ENCODE results near the gene MAP3K13.

- TF ChIP-seq REST (IDR thresholded peaks at IDR 0.05; ENCODE audit: insufficient read depth in 1 of 2, low read depth in 2 of 2, low read length in 2 of 2) (no peak), POLR2AphosphoS5 (IDR thresholded peaks at IDR 0.05; ENCODE audit: low read depth, low read length) (no peak)
These were observed 57.8 kb downstream of the MAP3K13 start for GRCh38 chr3:185420762-185421161.
